Measurements from ENCODE around the gene FCN1.

FCN1 gene

DNA sequence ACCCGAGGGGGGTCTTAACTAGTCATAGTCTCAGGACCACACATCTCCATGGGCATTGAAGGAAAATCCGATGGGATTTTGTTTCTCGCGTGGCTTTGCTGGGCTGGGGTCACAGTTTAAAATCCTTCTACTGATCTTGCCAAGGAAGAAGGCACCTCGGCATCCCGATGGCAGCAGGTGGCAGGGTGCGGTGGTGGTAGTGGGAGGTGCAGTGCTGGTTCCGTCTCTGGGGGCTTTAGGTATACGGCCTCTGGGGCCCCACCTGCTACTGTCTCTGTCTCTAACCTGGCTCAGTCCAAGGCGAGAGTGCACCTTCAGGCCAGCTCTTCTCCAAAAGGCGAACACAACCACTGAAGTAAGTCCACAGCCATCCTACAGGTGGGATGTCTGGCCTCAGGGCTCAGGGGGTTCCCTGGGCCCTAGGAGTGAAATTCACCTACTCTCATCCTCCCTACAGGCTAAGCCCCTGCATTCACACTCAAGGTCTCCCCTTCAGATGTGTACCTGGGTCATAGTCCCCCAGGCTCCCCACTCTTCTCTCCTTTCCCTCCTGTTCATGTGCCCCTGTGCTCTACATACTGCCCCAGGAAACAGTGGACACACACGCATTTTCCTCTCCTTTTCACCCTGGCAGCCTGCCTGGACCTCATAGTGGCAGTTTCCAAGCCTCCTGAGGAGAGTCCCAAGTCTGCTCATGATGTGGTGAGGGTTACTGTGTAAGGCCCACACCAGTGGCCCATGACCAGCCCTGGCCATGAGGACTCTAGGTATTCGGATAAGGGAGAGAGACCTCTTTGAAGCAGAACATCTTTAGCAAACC, 37.8 kb downstream of the FCN1 start:
- in situ Hi-C loops (cut with MboI; ENCODE audit: low sequenced_read_pairs): no loop called here

DNA sequence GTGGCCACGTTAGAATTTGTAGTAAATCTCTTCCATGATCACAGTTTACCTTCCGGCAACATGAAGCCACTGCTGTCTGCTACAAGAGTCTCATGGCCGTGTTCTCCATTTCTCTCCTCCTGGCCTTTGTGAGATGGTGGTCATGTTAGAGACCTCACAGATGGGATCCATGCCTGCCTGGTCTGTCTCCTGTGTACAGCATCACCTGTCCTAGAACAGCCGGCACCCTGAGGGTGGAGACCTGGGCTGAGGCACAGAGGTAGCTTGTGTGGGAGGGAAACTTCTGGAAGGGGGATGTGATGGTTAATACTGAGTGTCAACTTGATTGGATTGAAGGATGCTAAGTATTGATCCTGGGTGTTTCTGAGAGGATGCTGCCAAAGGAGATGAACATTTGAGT, 40.2 kb downstream of the FCN1 start:
- in situ Hi-C loops (cut with MboI; ENCODE audit: low sequenced_read_pairs): no loop called here

DNA sequence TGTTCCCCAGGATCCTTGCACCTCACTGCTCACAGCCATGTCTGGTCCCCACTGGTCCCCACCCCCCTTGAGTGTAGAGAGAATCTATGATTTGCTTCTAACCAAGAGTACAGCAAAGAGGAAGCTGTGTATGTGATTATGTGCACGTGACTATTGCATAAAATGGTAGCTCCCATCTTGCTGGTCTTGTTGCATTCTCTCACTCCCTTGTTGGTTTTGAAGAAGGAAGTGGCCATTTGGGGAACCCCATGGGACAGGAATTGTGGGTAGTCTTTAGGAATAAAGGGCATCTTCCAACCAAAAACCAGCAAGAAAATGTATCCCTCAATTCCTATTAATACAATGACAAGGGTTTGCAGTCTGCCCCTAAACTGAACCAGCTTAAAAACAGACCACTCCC, 42.3 kb downstream of the FCN1 start:
- in situ Hi-C loops (cut with MboI; ENCODE audit: low sequenced_read_pairs): no loop called here

DNA sequence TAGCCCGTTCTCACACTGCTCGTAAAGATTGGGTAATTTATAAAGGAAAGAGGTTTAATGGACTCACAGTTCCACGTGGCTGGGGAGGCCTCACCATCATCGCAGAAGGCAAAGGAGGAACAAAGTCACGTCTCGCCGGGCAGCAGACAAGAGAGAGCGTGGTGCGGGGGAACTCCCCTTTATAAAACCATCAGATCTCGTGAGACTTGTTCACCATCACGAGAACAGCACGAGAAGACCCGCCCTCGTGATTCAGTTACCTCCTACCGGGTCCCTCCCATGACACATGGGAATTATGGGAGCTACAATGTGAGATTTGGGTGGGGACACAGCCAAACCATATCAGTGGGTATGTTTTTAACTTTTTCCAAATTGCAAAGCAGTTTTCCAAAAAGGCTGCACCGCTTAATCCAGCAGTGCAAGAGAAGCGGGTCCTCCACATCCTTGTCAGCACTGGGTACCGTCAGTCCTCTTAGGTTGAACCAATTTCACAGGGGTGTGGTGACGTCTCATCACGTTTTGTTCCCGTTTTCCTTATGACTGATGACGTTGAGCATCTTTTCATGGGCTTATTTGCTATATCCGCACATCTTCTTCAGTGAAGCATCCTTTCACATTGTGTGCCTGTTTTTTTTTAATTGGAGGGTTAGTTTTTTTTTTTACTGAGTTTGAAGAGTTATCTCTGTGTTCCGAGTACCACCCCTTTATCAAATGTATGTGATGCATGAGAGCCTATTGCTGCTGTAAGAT, 45.1 kb downstream of the FCN1 start:
- in situ Hi-C loops (cut with MboI; ENCODE audit: low sequenced_read_pairs): no loop called here

DNA sequence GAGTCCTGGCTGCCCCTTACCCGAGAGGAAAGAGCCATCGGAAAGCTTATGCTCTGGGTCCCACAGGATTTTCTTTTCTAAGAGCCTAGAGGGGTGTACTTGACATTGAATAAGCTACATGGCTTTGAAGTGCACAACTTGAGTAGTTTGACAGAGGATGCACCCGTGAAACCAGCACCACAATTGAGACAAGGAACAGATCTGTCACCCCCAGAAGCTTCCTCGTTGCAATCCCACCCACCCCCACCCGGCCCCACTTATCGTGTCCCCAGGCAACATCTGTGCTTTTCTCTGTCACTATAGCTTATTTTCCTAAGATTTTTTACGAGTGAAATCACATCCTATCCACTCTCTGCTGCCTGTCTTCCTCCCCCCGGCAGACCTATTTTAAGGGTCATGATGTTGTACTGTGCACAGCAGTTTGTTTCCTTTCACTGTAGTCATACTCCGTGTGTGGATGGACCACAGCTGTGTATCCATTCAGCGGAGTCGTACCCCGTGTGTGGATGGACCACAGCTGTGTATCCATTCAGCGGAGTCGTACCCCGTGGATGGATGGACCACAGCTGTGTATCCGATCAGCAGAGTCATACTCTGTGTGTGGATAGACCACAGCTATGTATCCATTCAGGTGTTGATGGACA, 45.9 kb downstream of the FCN1 start:
- in situ Hi-C loops (cut with MboI; ENCODE audit: low sequenced_read_pairs): no loop called here

DNA sequence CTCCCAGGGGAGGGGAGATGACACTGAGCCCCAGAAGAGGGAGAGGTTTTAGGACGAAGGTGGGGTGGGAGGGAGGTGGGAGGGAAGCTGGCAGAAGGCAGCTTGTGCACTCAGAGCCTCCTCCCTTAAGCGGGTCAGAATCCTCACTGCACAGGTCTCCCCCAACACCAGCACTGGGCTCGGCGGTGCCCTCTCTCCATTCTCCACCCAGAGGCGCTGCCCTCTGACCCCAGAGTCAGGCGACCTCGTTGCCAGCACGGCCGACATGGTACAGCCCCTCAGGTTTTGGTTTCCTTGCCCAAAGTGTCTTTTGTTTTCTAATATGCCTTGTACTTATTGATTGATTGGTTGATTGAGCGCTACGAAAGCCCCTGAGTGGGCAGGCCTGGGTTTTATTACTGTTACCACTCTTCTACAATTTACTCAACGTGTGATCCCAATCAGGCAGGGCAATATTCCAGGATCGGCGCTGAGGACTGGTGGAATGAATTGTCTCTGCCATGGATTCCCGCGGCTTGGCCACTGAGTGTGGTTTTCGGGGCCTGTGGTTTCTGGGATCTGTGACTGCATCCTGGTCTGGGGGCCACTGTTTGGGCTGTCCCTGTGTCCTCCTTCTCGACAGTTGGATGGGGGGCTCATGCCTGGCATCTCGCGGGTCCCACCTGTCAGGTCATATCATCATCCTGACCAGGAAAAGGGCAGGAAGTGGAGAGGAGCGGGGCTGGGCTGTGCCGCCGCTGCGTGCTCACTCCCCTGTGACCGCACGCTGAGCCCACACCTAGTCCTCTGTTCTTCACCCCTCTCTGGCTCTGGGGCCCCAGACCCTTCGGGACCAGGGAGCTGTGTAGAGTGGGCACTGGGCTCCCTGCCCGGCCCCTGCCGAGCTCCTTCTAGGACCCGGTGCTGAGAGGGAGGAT, 46.7 kb downstream of the FCN1 start:
- in situ Hi-C loops (cut with MboI; ENCODE audit: low sequenced_read_pairs): no loop called here

DNA sequence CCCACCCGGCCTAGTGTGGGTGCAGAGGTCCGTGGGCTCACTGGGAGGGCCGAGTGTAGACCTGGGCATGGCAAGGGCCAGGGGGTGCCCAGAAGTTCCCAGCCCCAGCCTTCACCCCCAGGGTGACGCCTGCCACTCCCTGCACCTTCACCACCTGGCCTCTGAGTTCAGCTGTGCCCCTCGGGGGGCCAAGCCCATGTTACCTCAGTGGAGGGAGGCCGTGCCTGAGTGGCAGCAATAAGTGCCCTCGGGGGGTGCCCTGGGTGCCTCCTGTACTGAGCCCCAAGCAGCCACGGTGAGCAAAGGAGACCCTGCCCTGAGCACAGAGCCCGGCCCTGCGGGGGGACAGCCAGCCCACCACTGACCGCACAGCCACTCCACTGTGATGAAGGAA, 47.4 kb downstream of the FCN1 start:
- in situ Hi-C loops (cut with MboI; ENCODE audit: low sequenced_read_pairs): no loop called here

DNA sequence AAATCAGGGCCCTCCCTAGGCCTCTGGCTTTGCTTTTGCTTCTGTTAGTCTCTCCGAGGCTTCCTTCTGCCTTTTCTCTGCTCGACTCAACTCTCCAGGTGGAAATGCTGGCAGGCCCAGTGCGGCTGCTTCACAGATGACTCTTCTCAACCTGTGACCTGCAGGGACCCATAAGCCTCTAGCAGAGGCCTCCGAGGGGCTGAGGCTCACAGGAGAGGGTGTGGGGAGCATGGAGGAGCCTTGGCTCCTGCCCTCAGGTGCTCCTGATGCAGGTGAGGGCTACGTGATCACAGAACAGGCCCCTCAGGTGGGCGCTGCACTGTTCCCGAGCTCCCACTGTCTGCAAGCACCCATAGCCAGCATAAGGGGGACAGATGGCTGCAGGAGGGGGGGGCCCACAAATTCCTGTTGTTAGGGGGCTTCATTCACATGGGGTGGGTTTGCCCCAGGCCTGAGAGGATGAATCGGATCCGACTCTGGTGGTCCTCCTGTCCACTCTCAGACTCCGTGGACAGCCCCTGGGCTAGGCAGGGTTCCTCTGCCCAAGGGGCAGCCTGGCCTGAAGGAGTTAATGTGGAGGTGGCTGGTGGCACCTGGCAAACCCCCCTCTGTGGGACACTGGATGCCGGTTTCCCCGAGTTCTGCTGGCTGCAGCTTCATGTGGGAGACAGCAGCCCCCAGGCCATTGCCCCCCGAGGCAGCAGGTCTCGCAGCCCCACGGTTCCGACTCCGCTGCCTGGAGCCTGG, 48.0 kb downstream of the FCN1 start:
- in situ Hi-C loops (cut with MboI; ENCODE audit: low sequenced_read_pairs): no loop called here

DNA sequence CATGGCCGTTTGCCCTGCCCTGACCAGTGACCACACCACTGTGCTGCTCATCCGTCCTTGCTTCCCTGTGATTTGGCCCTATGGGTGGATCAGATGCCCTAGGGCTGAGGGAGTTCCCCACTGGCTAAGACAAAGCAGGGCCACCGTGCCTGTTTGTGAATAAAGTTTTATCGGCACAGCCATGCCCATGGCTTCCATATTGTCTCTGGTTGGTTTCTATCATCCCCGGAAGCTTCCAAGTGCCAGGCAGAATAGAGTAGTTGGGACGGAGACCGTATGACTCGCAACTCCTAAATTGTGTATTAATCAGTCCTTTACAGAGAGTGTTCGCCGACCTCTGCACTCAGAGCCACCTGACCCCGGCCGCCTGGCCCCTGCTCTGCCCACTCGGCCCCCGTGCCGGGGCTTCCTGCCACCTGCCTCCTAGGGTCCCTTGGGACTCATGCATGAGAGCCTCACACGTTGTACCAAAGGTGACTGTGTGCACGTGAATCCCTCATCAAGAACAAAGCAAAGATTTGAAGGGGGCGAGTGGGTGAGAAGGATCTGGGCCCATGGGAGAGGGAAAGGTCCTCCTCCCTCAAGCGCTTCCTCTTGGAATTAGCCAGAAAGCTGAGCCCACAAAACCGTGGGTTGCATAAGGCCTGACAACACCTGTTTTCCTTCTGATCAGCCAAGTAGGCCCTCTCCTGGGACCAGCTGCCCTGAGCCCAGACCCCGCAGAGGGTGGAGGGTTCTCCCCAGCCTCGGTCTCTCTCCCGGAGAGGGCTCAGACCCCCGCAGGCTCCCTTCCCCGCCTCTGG, 48.8 kb downstream of the FCN1 start:
- in situ Hi-C loops (cut with MboI; ENCODE audit: low sequenced_read_pairs): no loop called here

DNA sequence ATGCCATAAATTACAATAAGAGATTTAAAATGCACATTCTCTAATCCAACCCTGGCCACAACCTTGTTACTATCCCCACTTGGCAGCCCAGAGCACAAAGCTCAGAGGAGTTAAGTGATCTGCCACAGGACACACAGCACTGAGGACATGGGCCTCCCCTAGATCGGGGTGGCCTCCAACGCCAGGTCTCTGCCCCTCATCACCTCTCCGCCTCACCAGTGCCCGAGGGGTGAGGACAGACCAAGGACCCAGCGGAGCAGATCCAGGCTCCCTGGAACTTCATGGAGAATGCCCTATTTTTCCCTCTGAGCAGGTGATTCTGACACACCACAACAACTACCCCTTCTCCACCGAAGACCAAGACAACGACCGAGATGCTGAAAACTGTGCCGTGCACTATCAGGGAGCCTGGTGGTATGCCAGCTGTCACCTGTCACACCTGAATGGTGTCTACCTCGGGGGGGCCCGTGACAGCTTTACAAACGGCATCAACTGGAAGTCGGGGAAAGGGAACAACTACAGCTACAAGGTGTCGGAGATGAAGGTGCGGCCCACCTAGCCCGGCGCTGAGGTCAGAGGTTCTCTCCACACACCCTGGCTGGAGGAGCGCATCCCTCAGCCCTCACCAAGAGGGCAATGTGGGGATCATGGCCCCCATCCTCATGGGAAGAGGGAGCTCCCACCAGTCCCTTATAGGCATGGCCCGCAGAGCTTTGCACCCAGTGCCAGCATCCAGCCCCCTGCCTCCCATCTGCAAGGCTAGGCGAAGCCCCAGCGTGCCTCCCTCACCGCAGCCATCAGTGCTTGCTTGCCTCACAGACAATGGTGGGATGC, 49.6 kb downstream of the FCN1 start:
- in situ Hi-C loops (cut with MboI; ENCODE audit: low sequenced_read_pairs): no loop called here

DNA sequence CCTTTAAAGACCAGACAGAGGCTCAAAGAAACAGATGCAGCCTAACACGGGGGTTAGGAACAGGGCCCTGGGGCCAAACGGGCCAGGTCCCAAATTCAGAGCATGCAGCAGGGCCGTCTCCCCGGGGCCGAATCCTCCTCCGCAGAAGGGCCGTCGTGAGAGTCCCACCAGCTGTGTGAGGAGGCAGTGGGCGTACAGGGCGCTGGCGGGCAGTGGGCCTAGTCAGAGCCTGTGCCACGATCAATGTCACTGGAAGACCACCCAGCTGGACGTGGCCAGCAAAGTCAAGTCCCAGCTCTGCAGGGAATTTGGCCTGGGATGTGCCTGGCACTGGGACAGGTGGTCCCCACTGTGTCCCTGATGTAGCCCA, 52.9 kb downstream of the FCN1 start:
- in situ Hi-C loops (cut with MboI; ENCODE audit: low sequenced_read_pairs): no loop called here

DNA sequence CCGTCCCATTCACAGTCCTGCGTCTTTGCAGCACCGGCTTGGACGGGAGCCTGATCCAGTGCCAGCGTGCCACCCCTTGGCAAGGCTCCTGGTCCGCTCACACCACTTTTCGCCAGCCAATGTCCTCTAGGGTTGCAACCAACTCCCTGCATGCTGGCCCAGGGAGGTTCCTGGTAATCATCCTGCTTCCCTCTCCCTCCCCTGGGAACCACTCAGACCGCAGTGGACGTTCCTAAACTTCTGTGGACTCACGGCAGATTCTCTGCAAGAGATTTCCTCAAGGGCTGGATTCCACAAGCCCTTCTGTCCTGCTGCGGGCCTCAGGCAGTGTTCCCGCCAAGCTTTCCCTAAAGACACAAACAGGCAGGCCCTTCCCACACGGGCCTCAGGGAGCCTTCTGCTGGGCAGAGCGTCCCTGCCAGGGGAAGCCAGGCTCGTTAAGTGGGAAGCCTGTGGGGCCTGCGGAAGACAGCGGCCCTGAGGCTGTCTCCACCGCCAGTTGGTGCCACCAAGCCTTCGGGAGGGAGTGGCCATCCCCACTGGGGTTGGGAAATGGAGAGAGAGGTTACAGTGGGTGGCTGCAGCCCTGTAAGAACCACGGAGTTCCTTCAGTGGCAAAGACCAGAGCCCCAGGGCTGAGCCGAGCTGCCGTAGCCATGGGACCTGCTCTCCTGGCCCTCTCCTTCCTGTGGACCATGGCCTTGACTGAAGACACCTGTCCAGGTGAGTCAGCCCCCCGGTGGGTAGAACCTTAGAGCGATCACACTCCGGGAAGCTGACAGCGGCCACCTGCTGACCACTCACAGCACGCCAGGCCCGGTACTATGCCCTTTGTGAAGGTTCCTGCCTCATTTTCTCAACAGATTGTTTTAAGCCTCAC, 53.5 kb downstream of the FCN1 start:
- in situ Hi-C loops (cut with MboI; ENCODE audit: low sequenced_read_pairs): no loop called here

DNA sequence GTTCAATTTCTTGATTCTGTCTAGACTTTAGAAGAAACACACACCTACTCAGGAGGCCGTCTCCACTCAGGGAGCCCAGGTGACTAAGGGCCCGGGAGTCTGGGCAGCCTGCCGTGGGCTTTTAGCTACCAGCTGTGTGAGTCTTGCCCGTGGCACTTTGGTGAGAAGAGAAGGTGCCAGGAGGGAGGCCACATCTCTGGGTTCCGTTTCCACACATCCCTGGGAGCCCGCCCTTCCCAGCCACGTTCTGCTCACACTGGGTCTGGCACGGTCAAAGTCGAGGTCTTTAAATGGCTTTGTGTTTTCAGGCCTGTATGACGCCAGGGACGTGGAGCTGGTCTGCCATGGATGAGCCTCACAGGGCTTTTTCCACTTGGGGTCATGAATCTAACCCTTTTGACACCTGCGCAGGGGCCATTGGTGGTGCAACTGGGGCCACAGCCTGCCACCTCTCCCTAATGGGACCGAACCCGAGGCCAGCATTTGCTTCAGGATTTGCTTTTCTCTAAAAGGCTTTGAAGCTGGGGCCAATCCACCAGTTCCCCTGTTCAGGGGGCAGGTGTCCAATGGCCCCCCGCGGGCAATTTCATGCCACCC, 54.3 kb downstream of the FCN1 start:
- in situ Hi-C loops (cut with MboI; ENCODE audit: low sequenced_read_pairs): no loop called here

DNA sequence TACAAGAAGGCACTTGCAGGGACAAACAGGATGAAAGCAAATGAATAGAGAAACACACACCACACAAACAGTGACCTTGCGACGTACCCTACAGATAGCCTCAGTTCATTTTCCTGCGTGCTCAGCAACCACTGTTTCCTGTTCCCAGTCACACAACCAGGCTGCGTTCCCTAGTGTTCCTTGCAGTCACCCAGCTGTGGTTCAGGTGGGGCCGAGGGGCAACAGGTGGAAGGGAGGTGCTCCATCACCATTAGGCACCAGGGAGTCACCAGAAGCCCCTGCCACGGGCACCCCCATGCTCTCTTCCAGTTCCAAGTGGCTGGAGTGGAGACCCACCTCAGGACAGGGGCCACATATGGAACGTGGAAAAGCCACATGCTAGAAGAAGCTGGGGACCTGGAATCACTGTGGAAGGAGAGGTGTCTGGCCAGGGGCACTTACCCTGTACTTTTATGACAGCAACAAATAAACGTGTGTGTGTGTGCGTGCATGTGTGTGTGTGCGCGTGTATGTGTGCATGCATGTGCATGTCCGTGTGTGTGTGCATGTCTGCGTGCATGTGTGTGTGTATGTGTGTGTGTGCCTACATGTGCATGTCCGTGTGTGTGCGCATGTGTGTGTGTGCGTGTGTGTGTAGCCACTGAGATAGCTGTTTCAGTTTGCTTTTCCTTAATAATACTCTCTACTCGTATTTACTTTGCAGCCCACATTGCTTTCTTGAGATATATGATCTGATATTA, 55.9 kb downstream of the FCN1 start:
- in situ Hi-C loops (cut with MboI; ENCODE audit: low sequenced_read_pairs): no loop called here

DNA sequence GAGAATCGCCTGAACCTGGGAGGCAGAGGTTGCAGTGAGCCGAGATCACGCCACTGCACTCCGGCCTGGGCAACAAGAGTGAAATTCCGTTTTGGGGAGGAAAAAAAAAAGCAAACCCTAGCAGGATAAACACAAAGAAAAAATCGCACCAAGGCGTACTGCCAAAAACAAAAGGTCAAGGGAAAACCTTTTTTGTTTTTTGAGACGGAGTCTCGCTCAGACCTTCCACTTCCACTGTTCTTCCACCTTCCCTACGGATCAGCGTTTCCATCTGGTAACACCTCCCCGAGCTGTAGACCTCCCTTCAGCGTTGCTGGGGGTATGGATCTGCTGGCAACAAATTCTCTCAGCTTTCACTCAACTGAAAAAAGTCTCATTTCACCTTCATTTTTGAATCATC, 57.2 kb downstream of the FCN1 start:
- in situ Hi-C loops (cut with MboI; ENCODE audit: low sequenced_read_pairs): no loop called here

DNA sequence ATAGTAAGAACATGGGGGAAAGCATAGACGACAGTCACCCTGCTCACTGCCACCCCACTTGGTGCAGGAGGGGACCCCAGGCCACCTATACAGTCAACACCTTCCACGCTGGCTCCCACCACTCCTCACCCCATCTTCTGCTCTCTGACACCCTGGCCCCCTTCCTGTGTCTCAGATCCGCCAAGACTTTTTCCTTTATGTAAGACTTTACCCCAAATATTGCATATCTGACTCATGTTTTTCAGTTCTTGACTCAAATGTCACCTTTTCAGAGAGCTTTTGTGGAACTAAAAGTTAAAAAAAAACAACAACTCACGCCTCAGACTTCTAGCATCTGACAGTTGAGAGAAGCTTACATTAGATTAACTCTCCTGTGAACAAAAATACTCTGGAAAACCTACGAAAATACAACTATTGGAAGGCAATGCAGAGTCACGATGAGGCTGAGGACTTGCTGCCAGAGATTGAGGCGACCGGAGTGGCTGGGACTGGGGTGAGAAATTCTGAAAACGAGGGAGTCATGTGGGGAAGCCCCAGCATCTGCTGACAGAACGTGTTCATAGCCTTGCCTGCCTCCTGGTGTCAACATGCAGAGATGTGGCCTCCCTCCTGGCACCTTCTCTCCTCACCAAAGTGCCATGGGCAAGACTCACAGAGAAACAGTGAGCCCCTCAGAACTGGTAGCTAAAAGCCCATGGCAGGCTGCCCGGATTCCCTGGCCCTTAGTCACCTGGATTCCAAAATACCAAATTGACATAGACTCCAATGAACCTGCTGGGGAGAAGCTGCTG, 59.5 kb downstream of the FCN1 start:
- in situ Hi-C loops (cut with MboI; ENCODE audit: low sequenced_read_pairs): no loop called here
